ENCODE measurements around the gene RIMKLB. TPM values are rescaled to one million over a fixed set of nuclear protein-coding genes. Genes with fewer than 3 reads are reported as not detected.
A peak's percentile ranks its signal among the peaks of the same experiment; 100 is the strongest.

Gene RIMKLB
- total RNA-seq, 1 donor = 15.1 TPM

GRCh38 chr12:8676651-8677050 is 21.1 kb upstream of the RIMKLB start:
- no peak overlapping the region for H3K4me3 ChIP-seq (ENCODE audit: low read depth, low read length)
- no peak for DNase-seq (ENCODE audit: low read depth)
- TF ChIP-seq, protein P1, sequence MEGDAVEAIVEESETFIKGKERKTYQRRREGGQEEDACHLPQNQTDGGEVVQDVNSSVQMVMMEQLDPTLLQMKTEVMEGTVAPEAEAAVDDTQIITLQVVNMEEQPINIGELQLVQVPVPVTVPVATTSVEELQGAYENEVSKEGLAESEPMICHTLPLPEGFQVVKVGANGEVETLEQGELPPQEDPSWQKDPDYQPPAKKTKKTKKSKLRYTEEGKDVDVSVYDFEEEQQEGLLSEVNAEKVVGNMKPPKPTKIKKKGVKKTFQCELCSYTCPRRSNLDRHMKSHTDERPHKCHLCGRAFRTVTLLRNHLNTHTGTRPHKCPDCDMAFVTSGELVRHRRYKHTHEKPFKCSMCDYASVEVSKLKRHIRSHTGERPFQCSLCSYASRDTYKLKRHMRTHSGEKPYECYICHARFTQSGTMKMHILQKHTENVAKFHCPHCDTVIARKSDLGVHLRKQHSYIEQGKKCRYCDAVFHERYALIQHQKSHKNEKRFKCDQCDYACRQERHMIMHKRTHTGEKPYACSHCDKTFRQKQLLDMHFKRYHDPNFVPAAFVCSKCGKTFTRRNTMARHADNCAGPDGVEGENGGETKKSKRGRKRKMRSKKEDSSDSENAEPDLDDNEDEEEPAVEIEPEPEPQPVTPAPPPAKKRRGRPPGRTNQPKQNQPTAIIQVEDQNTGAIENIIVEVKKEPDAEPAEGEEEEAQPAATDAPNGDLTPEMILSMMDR (IDR thresholded peaks at IDR 0.05; ENCODE audit: insufficient read depth, low read depth, low read length) = no peak

DNA sequence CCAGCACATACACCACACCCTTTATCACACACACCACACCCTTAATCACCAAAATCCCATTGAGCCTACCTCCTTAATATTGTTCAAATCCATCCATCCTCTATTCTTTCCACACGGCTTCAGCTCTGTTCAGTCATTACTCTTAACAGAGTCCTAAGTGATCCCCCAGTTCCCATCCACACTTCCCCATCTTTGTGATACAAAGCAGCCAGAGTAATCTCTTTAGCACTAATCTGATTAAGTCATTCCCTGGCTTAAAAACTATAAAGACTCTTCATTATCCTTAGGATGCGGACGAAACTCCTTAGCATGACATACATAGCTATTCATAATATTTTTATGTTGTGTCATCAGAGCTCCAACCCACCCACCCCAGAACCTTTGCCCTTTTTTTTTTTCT is 20.4 kb upstream of the RIMKLB start:
- TF ChIP-seq, protein P1 (IDR thresholded peaks at IDR 0.05; ENCODE audit: insufficient read depth, low read depth, low read length) = no peak
- no peak overlapping the region for H3K4me3 ChIP-seq (ENCODE audit: low read depth, low read length)
- DNase-seq (ENCODE audit: low read depth) = no peak

DNA sequence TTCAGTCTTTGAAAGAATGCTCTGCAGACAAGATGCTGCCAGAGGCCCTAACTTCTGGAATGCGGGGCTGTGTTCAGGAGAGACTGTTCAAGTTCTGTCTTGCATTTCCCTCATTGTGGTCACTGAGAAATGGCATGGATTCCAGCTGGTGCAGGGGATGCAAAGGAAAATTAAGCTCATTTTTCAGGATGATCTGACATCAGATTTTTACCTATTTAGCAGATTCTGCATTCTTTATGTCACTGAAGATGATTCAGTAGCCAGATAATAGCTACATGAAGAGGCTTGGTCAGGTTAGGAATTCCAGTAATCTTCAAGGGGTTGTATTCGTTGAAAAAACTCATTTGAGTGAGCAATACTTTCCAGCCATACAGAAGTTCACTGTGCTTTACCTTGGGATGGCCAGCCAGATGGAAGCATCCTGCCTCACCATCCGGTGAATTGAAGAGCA is 19.1 kb upstream of the RIMKLB start:
- H3K4me3 ChIP-seq (ENCODE audit: low read depth, low read length) = no peak overlapping the region
- no peak for DNase-seq (ENCODE audit: low read depth)
- TF ChIP-seq, protein P1 (IDR thresholded peaks at IDR 0.05; ENCODE audit: insufficient read depth, low read depth, low read length) = no peak

GRCh38 chr12:8680533-8680932 is 17.3 kb upstream of the RIMKLB start:
- DNase-seq (ENCODE audit: low read depth) = no peak
- no peak overlapping the region for H3K4me3 ChIP-seq (ENCODE audit: low read depth, low read length)
- TF ChIP-seq, protein P1 (IDR thresholded peaks at IDR 0.05; ENCODE audit: insufficient read depth, low read depth, low read length) = peak; percentile 24

GRCh38 chr12:8681129-8681884 is 16.5 kb upstream of the RIMKLB start:
- TF ChIP-seq, protein P1 (IDR thresholded peaks at IDR 0.05; ENCODE audit: insufficient read depth, low read depth, low read length) = no peak
- no peak overlapping the region for H3K4me3 ChIP-seq (ENCODE audit: low read depth, low read length)
- peak; percentile 43 for DNase-seq (ENCODE audit: low read depth)

DNA sequence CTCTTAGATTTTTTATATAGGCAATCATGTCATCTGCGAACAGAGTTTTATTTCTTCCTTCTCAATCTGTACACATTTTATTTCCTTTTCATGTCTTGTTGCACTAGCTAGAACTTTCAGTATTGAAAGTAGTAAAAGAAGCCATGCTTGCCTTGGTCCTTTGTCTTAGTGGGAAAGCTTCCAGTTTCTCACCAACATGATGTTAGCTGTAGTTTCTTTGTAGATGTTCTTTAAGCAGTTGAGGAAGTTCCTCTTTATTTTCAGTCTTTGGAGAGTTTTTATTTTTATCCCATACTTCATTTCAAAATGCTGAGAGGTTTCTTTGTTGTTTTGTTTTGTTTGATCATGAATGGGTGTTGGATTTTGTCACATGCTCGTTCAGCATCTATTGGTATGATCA is 12.7 kb upstream of the RIMKLB start:
- TF ChIP-seq, protein P1 (IDR thresholded peaks at IDR 0.05; ENCODE audit: insufficient read depth, low read depth, low read length) = no peak
- no peak for DNase-seq (ENCODE audit: low read depth)
- H3K4me3 ChIP-seq (ENCODE audit: low read depth, low read length) = no peak overlapping the region
